ENCODE data around the gene TVP23A. TPM values are rescaled to one million over a fixed set of nuclear protein-coding genes. Genes with fewer than 3 reads are reported as not detected.
"Not testable (repeated sequence)": the region's sequence is repeated elsewhere in the genome, so short reads cannot be mapped to it uniquely, and the experiment has no call there.

TVP23A gene
- total and polyA plus RNA-seq, 2 donors (not counting 1 experiment from before 2014, with no cell fraction given): 0.37 to 3.2 TPM

- peaks cover 28% of the 10 kb centered on the region for H3K4me1 Mint-ChIP-seq
- DNase-seq (no peak), ATAC-seq (ENCODE audit: low read depth) (no peak)
- Histone ChIP-seq H3K9ac (ENCODE audit: low read length) (no peak overlapping the region), H3K27ac (ENCODE audit: low read length in 2 of 2) (no peak overlapping the region), H3K27me3 (replicated peaks in 1 of 4; ENCODE audit: control extremely low read depth in 1 of 4, control insufficient read depth in 3 of 4, insufficient read depth in 4 of 4, low read length in 3 of 4) (no peaks in the 10 kb centered on the region), H3K9me3 (ENCODE audit: control extremely low read depth in 1 of 3, control insufficient read depth in 2 of 3, insufficient read depth in 1 of 3, low read length in 2 of 3) (no peaks in the 10 kb centered on the region), H3K4me3 (ENCODE audit: control extremely low read depth in 1 of 5, extremely low read depth in 1 of 5, insufficient read depth in 1 of 5, low read depth in 2 of 5, low read length in 4 of 5) (no peak overlapping the region), H3K79me2 (ENCODE audit: control insufficient read depth, insufficient read depth, low read length) (no peaks in the 10 kb centered on the region), H3K4me2 (replicated peaks; ENCODE audit: low read depth, low read length, poor library complexity, severe bottlenecking) (no peak overlapping the region), H2AFZ (ENCODE audit: insufficient read depth, low read depth, low read length, poor library complexity, severe bottlenecking) (no peak overlapping the region), H4K20me1 (ENCODE audit: control insufficient read depth, insufficient read depth, low read length, poor library complexity, severe bottlenecking) (no peaks in the 10 kb centered on the region), H3K4me1 (ENCODE audit: control insufficient read depth in 2 of 2, insufficient read depth in 2 of 2, low read length in 2 of 2) (peaks cover 0 to 13% of the 10 kb centered on the region in 2 donors), H3K36me3 (replicated peaks in 1 of 2; ENCODE audit: control extremely low read depth in 1 of 2, control insufficient read depth in 1 of 2, extremely low read depth in 1 of 2, insufficient read depth in 2 of 2, low read length in 1 of 2) (no peaks in the 10 kb centered on the region)
- no peaks in the 10 kb centered on the region for H3K27me3 Mint-ChIP-seq
- intact Hi-C loops (cut with micrococcal nuclease): no loop called here
- ChIA-PET POLR2A (no interaction called here), CTCF (no interaction called here)
- WGBS (ENCODE audit: insufficient coverage): 77% methylated on average over 4 of the region's 4 CpGs
- no peak overlapping the region for H3K4me3 Mint-ChIP-seq
- no peaks in the 10 kb centered on the region for H3K9me3 Mint-ChIP-seq (ENCODE audit: insufficient read depth)
- TF ChIP-seq CTCF (IDR thresholded peaks at IDR 0.05) (no peak), EZH2 (IDR thresholded peaks at IDR 0.05; ENCODE audit: borderline replicate concordance, insufficient read depth, low read depth, low read length, poor library complexity, severe bottlenecking) (no peak)
- H3K27ac Mint-ChIP-seq: no peak overlapping the region
These were observed 38.0 kb downstream of the TVP23A start for GRCh38 chr16:10780628-10781027.

- H3K4me3 ChIP-seq (ENCODE audit: control extremely low read depth in 1 of 5, extremely low read depth in 1 of 5, insufficient read depth in 1 of 5, low read depth in 2 of 5, low read length in 4 of 5); H3K9me3 Mint-ChIP-seq (ENCODE audit: insufficient read depth); H3K9me3 ChIP-seq (ENCODE audit: control extremely low read depth in 1 of 3, control insufficient read depth in 2 of 3, insufficient read depth in 1 of 3, low read length in 2 of 3); ATAC-seq (ENCODE audit: low read depth); H2AFZ ChIP-seq (ENCODE audit: insufficient read depth, low read depth, low read length, poor library complexity, severe bottlenecking); intact Hi-C loops (cut with micrococcal nuclease); H3K27ac ChIP-seq (ENCODE audit: low read length in 2 of 2); H3K27ac Mint-ChIP-seq; H3K27me3 ChIP-seq (replicated peaks in 1 of 4; ENCODE audit: control extremely low read depth in 1 of 4, control insufficient read depth in 3 of 4, insufficient read depth in 4 of 4, low read length in 3 of 4); H3K36me3 ChIP-seq (replicated peaks in 1 of 2; ENCODE audit: control extremely low read depth in 1 of 2, control insufficient read depth in 1 of 2, extremely low read depth in 1 of 2, insufficient read depth in 2 of 2, low read length in 1 of 2); H3K4me3 Mint-ChIP-seq; CTCF ChIA-PET; H3K27me3 Mint-ChIP-seq; H3K4me2 ChIP-seq (replicated peaks; ENCODE audit: low read depth, low read length, poor library complexity, severe bottlenecking); DNase-seq; H3K9ac ChIP-seq (ENCODE audit: low read length); H4K20me1 ChIP-seq (ENCODE audit: control insufficient read depth, insufficient read depth, low read length, poor library complexity, severe bottlenecking); H3K79me2 ChIP-seq (ENCODE audit: control insufficient read depth, insufficient read depth, low read length): not testable (repeated sequence)
- POLR2A ChIA-PET: interaction anchor here (0.5 kb wide), 1 partner anchor 1963 kb away, joined by 3 read pairs; no protein-coding TSS in a partner anchor
- 98% methylated on average over 4 of the region's 6 CpGs for WGBS (ENCODE audit: insufficient coverage)
- H3K4me1 Mint-ChIP-seq: peaks cover 33% of the 10 kb centered on the region
- peaks cover 0 to 20% of the 10 kb centered on the region in 2 donors for H3K4me1 ChIP-seq (ENCODE audit: control insufficient read depth in 2 of 2, insufficient read depth in 2 of 2, low read length in 2 of 2)
These were observed 38.7 kb downstream of the TVP23A start for GRCh38 chr16:10779908-10780307.
